WTC11 (cell line): ENCODE measurements around the gene OTOA.

ENCODE experiments used
- ARID4B ChIP-seq: sonication (generic); formaldehyde crosslinking; IDR thresholded peaks from 2 replicates; pipeline ENCODE4 v1.8.0; 2023; ENCODE audit warnings: missing genetic modification reagents, mild to moderate bottlenecking, borderline replicate concordance
- ATF1 ChIP-seq: sonication (generic); formaldehyde crosslinking; IDR thresholded peaks from 2 replicates; pipeline ENCODE4 v1.8.1; 2023; ENCODE audit warnings: mild to moderate bottlenecking, moderate library complexity, missing genetic modification reagents
- FOXJ3 ChIP-seq: sonication (generic); formaldehyde crosslinking; IDR thresholded peaks from 2 replicates; pipeline ENCODE4 v1.9.0; 2021; ENCODE audit warnings: missing genetic modification reagents, mild to moderate bottlenecking, borderline replicate concordance
- FOXK1 ChIP-seq: sonication (generic); formaldehyde crosslinking; IDR thresholded peaks from 2 replicates; pipeline ENCODE4 v1.8.0; 2022; ENCODE audit warnings: mild to moderate bottlenecking, moderate library complexity, missing genetic modification reagents
- MAX ChIP-seq: sonication (generic); formaldehyde crosslinking; IDR thresholded peaks from 2 replicates; pipeline ENCODE4 v1.8.0; 2022; ENCODE audit warnings: mild to moderate bottlenecking, missing genetic modification reagents
- NFYB ChIP-seq: sonication (generic); formaldehyde crosslinking; conservative IDR thresholded peaks from 2 replicates; pipeline ENCODE4 v1.8.0; 2022; ENCODE audit warnings: low read depth, missing genetic modification reagents
- NR2C2 ChIP-seq: sonication (generic); formaldehyde crosslinking; IDR thresholded peaks from 2 replicates; pipeline ENCODE4 v1.8.0; 2022; ENCODE audit warnings: mild to moderate bottlenecking, missing genetic modification reagents
- TEAD1 ChIP-seq: sonication (generic); formaldehyde crosslinking; IDR thresholded peaks from 2 replicates; pipeline ENCODE4 v1.8.0; 2022; ENCODE audit warnings: mild to moderate bottlenecking, missing genetic modification reagents
- ZNF232 ChIP-seq: sonication (generic); formaldehyde crosslinking; IDR thresholded peaks from 2 replicates; pipeline ENCODE4 v1.8.0; 2022; ENCODE audit warnings: mild to moderate bottlenecking, missing genetic modification reagents
- TF ChIP-seq, protein P1 (sequence below): fragments of 200-600 bp; IDR thresholded peaks from 2 replicates; pipeline ENCODE4 v1.8.0; 2022; ENCODE audit warnings: antibody characterized with exemption
- TF ChIP-seq, protein P2 (sequence below): sonication (generic); formaldehyde crosslinking; IDR thresholded peaks from 2 replicates; pipeline ENCODE4 v1.8.1; 2022; ENCODE audit warnings: low read depth, missing genetic modification reagents, borderline replicate concordance
- TF ChIP-seq, protein P3 (sequence below): sonication (generic); formaldehyde crosslinking; IDR thresholded peaks from 2 replicates; pipeline ENCODE4 v1.8.1; 2023; ENCODE audit warnings: mild to moderate bottlenecking, moderate library complexity, missing genetic modification reagents
- TF ChIP-seq, protein P4 (sequence below): sonication (generic); formaldehyde crosslinking; IDR thresholded peaks from 2 replicates; pipeline ENCODE4 v1.8.0; 2022; ENCODE audit warnings: mild to moderate bottlenecking, missing genetic modification reagents

GRCh38 chr16:21654881-21655280 is 8.9 kb upstream of the OTOA start:
- no peak for TF ChIP-seq ARID4B (CRISPR knock-in tag)
- TF ChIP-seq NFYB (CRISPR knock-in tag), result no peak
- TF ChIP-seq FOXK1, result no peak
- TF ChIP-seq ATF1, result no peak
- no peak for TF ChIP-seq MAX (CRISPR knock-in tag)
- TF ChIP-seq, protein P1, sequence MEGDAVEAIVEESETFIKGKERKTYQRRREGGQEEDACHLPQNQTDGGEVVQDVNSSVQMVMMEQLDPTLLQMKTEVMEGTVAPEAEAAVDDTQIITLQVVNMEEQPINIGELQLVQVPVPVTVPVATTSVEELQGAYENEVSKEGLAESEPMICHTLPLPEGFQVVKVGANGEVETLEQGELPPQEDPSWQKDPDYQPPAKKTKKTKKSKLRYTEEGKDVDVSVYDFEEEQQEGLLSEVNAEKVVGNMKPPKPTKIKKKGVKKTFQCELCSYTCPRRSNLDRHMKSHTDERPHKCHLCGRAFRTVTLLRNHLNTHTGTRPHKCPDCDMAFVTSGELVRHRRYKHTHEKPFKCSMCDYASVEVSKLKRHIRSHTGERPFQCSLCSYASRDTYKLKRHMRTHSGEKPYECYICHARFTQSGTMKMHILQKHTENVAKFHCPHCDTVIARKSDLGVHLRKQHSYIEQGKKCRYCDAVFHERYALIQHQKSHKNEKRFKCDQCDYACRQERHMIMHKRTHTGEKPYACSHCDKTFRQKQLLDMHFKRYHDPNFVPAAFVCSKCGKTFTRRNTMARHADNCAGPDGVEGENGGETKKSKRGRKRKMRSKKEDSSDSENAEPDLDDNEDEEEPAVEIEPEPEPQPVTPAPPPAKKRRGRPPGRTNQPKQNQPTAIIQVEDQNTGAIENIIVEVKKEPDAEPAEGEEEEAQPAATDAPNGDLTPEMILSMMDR, result no peak
- TF ChIP-seq TEAD1, result no peak
- TF ChIP-seq, protein P2, sequence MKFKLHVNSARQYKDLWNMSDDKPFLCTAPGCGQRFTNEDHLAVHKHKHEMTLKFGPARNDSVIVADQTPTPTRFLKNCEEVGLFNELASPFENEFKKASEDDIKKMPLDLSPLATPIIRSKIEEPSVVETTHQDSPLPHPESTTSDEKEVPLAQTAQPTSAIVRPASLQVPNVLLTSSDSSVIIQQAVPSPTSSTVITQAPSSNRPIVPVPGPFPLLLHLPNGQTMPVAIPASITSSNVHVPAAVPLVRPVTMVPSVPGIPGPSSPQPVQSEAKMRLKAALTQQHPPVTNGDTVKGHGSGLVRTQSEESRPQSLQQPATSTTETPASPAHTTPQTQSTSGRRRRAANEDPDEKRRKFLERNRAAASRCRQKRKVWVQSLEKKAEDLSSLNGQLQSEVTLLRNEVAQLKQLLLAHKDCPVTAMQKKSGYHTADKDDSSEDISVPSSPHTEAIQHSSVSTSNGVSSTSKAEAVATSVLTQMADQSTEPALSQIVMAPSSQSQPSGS (CRISPR knock-in tag), result no peak
- no peak for TF ChIP-seq FOXJ3 (CRISPR knock-in tag)
- TF ChIP-seq NR2C2 (CRISPR knock-in tag), result no peak
- TF ChIP-seq, protein P3, sequence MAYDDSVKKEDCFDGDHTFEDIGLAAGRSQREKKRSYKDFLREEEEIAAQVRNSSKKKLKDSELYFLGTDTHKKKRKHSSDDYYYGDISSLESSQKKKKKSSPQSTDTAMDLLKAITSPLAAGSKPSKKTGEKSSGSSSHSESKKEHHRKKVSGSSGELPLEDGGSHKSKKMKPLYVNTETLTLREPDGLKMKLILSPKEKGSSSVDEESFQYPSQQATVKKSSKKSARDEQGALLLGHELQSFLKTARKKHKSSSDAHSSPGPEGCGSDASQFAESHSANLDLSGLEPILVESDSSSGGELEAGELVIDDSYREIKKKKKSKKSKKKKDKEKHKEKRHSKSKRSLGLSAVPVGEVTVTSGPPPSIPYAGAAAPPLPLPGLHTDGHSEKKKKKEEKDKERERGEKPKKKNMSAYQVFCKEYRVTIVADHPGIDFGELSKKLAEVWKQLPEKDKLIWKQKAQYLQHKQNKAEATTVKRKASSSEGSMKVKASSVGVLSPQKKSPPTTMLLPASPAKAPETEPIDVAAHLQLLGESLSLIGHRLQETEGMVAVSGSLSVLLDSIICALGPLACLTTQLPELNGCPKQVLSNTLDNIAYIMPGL (CRISPR knock-in tag), result no peak
- TF ChIP-seq, protein P4, sequence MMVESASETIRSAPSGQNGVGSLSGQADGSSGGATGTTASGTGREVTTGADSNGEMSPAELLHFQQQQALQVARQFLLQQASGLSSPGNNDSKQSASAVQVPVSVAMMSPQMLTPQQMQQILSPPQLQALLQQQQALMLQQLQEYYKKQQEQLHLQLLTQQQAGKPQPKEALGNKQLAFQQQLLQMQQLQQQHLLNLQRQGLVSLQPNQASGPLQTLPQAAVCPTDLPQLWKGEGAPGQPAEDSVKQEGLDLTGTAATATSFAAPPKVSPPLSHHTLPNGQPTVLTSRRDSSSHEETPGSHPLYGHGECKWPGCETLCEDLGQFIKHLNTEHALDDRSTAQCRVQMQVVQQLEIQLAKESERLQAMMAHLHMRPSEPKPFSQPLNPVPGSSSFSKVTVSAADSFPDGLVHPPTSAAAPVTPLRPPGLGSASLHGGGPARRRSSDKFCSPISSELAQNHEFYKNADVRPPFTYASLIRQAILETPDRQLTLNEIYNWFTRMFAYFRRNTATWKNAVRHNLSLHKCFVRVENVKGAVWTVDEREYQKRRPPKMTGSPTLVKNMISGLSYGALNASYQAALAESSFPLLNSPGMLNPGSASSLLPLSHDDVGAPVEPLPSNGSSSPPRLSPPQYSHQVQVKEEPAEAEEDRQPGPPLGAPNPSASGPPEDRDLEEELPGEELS (CRISPR knock-in tag), result no peak
- TF ChIP-seq ZNF232, result no peak
